Mucosa of gallbladder (tissue), 1 donor: ENCODE results near the gene SHCBP1L. TPM values are rescaled to one million over a fixed set of nuclear protein-coding genes. Genes with fewer than 3 reads are reported as not detected.

Experiments used
- DNase-seq: peaks from one replicate; pipeline ENCODE4 v3.0.0-alpha.2; 2020; ENCODE audit warnings: low spot score
- total RNA-seq: library from RNA; stranded (reverse); gene quantifications from one replicate; pipeline ENCODE4 v1.2.1, GENCODE V29; 2021
- donor health status: DM: no; HTN: no; CAD: no.

SHCBP1L gene
- not detected for total RNA-seq

- DNase-seq = no peak
Measured at GRCh38 chr1:182952677-182953444, at the start of gene SHCBP1L. Gene SHCBP1L (minus strand): TSS chr1:182953166. CDS start chr1:182953133, 33 bp downstream.

DNA sequence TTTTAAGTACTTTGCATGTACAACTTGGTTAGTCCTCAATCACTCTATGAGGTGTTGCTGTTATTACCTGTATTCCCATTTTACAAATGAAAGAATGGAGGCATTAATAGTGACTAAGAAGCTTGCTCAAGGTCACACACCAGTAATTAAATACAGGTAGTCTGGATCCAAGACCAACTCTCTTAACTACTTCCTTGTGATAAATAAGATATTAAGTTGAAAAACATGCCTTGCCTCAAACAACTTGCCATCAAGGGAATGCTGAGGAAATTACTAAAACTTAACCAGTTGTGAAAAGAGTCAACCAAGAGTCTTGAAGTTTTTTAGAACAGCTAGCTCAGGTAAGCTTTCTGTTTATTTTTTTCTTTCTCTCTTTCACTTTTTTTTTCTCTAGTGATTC, 49.3 kb upstream of the SHCBP1L start:
- no peak for DNase-seq

- no peak for DNase-seq
Measured at GRCh38 chr1:183000167-183000962, 47.4 kb upstream of the SHCBP1L start.

- DNase-seq = no peak
Measured at GRCh38 chr1:182998482-182998881, 45.5 kb upstream of the SHCBP1L start.

DNA sequence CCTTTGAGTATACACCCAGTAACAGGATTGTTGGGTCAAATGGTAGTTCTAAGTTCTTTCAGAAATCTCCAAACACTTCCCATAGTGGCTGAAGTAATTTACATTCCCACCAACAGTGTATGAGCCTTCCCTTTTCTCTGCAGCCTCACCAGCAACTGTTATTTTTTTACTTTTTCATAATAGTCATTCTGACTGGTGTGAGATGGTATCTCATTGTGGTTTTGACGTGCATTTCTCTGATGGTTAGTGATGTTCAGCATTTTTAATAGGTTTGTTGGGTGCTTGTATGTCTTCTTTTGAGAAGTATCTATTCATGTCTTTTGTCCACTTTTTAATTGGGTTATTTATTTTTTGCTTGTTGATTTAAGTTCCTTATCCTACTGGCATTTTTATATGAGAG, 43.9 kb upstream of the SHCBP1L start:
- DNase-seq = no peak

GRCh38 chr1:182995894-182996293, 42.9 kb upstream of the SHCBP1L start:
- DNase-seq = no peak

GRCh38 chr1:182993746-182994145, 40.8 kb upstream of the SHCBP1L start:
- DNase-seq = no peak

DNA sequence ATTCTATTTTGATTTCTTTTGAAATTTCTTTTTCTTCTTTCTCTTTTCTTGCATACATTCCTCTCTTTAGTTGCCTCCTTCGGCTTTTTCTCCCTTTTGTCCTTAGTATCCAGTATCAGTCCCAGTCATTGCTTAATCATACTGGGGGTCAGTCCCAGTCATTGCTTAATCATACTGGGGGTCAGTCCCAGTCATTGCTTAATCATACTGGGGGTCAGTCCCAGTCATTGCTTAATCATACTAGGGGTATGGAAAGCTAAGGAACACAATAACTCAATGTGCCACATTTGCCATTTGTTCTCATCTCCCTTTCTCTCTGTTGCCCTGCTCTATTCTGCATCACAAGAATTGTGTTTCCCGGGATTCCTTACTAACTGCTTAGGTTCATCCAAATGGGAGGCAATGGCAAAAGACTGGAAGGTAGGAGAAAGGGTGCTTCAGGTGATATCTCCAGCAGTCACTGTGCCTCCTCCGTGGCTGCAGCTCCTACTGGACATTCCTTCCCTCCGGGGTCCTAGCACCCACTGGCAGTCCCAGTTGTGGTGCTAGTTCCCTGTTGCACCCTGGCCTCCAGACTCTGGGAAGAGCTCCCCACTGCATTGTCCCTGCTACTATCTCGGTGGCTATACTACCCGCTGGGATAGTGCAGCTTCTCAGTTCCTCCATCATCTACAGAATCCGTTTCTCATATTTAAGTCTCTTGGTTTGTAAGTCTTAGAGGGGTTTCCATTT, 37.6 kb upstream of the SHCBP1L start:
- no peak for DNase-seq

DNA sequence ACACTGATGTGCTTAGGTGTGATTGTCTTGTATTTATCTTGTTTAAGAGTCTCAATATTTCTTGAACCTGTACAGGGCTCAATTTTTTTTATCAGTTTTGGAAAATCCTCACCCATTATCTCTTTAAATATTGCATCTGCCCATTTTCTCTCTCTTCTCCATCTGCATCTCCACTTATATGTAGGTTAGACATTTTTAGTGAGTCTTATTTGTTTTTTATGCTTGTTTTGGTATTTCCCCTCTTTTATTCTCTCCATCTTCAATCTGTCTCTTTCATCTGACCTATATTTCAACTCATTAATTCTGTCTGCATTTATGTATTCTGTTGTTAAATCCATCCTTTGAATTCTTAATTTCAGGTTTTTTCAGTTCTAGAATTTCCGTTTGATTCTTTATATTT, 32.9 kb upstream of the SHCBP1L start:
- no peak for DNase-seq

GRCh38 chr1:182984621-182985020, 31.7 kb upstream of the SHCBP1L start:
- no peak for DNase-seq

- no peak for DNase-seq
Measured at GRCh38 chr1:182984138-182984537, 31.2 kb upstream of the SHCBP1L start.

- DNase-seq = no peak
Measured at GRCh38 chr1:182978151-182978853, 25.3 kb upstream of the SHCBP1L start.

GRCh38 chr1:182977480-182977879, 24.5 kb upstream of the SHCBP1L start:
- DNase-seq = no peak

DNA sequence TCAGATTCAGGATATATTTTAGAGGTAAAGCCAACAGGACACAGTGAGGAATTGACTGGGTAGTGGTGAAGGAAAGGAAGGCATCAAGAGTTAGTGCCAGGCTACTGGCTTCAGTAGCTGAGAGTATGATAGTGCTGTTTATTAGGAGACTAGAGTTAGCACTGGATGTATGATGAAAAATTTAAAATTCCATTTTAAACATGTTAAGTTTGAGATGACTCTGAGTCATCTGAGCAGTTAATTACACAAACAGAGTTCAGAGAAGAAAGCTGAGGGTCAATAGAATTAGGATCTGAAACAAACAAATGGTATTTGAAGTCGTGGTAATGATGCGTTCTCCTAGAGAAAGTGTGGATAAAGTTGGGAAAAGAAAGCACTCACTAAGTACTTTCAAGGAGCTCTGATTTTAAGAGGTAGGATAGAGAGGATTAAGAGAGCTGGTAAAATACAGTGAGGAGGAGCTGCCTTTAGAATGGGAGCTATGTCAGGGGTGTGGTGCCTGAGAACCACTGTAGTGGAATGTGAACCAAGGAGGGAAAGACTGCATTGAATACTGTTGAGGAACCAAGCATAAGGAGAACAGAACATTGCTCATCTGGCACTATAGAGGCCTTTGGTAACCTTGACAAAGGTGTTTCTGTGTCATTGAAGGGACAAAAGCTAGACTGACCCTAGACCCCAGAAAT, 21.7 kb upstream of the SHCBP1L start:
- no peak for DNase-seq

DNA sequence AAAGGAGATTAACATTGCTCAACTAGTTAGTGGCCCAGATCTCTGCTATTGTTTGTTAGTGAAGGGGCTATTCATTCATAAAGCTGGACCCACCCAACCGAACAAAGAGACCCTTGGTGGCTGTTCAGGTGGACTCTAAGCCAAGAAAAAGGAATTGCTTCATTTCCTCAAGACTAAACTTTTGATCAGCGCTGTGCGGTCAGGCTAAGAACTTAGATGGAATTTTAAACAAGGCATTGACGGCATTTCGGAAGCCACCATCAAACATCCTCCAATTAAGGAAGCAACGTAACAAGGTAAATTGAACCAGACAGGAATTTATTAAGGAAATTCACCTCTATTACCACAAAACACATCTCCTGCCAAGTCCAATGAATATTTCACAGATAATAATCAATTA, 19.9 kb upstream of the SHCBP1L start:
- DNase-seq = no peak

DNA sequence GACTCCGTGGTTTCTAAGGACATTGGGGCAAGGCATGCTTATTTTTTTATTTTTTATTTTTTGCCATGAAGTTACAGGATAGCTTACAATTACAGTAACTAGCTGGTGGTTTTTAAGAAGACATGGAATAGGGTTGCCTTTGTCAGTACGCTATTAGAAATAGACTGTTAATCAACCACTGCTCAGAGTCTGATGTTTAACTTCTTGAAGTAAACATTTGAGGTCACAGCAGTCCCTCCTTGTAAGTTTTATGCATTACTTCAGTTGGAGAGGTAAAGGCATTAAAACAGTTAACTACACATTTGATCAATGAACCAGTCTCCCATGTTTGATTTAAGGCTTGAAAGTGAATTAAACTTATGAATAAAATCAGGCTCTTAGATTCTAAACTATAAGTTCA, 19.3 kb upstream of the SHCBP1L start:
- no peak for DNase-seq

GRCh38 chr1:182971219-182971618, 18.3 kb upstream of the SHCBP1L start:
- no peak for DNase-seq

- DNase-seq = no peak
Measured at GRCh38 chr1:182968836-182969734, 16.1 kb upstream of the SHCBP1L start.

- no peak for DNase-seq
Measured at GRCh38 chr1:182968151-182968741, 15.3 kb upstream of the SHCBP1L start.

GRCh38 chr1:182965861-182966260, 12.9 kb upstream of the SHCBP1L start:
- no peak for DNase-seq
